Frontal cortex (tissue), 4 donors: ENCODE data around the gene DNAJB8. TPM values are rescaled to one million over a fixed set of nuclear protein-coding genes. Genes with fewer than 3 reads are reported as not detected.

Experiments
- DNase-seq, 2 donors: peaks; one replicate each; pipeline ENCODE4 v3.0.0; 2012; ENCODE audit warnings: low spot score in 2 of 2
- FAIRE-seq: peaks from 2 replicates; lab custom pipeline; 2012; peaks lifted over from hg19 to GRCh38; lab: Jason Lieb, UNC
- total RNA-seq: library from RNA; depleted of rRNA; stranded (reverse); fragments of >200 nt; gene quantifications from one replicate; pipeline ENCODE4 v1.2.3, GENCODE V29; 2014
- donor health status: control.
- donor health status: control.
- donor health status: control.

The DNAJB8 gene
- total RNA-seq, result not detected

DNA sequence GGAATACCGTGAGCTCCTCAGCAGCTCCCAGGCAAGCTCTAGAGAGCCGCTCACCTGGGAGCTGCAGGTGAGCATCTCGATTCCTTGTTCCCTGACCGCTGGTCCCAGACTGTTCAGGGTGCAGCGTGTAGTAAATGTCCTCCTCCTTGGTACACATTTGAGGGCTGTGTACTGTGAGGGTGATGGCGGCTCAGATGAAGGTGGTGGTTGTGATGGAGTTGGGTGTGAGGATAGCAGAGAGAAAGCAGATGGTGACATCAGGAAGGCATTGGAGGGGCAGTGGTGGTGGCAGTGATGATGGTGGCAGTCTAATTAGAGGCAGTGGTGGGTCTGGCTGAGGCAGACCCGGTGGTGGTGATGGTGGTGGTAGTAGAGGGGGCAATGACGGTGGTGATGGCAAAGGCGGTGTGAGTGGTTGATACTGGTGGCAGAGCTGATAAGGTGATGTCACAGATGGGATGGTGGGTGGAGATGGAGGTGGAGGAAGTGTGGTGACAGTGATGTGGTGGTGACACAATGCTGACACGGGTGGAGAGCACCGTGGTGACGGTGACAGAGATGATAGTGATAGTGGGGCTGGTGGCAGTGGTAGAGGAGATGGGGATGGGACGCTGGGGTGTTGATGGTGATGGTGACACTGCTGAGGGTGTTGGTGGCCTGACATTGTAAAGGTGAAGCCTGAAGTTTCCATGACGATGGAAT lies at the start of gene DNAJB8:
Gene DNAJB8 (minus strand): TSS at position 51 of the 702 bp plus-strand sequence. CDS start 3,645 bp downstream, outside the sequence.
- FAIRE-seq (no peak), DNase-seq (no peak)

DNA sequence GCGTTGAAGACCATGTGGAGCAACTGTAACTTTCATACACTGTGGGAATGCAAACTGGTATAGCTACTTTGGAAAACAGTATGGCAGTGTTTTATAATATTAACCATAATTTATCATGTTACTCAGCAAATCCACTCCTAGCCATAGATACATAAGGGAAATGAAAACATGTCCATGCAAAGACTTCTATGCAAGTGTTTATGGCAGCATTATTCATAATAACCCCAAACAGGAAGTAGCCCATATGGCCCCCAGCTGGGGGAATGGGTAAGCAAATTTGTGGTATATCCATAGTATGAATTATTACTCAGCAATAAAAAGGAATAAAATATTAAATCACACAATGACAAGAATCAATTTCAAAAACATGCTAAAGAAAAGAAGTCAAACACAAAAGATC lies 49.3 kb upstream of the DNAJB8 start:
- FAIRE-seq (no peak), DNase-seq (no peak)

DNA sequence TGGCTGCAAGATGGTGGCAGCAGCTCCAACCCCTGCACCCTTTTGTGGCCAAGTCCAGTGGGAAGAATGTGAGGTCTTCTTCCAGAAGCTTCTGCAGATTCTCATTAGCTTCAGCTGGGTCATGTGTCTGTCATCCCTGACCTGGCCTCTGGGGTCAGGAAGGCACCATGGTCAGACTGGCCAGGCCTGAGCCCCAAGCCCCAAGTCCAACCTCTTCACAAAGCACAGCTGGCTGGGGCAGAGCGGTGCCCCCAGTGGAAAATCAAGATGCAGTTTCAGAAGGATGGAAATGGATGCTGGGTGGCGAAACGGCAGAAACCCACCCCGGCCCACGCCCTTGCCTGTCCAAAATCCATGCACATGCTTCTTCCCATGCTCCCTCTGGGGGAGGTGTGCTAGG lies 42.2 kb upstream of the DNAJB8 start:
- DNase-seq (no peak), FAIRE-seq (no peak)

DNA sequence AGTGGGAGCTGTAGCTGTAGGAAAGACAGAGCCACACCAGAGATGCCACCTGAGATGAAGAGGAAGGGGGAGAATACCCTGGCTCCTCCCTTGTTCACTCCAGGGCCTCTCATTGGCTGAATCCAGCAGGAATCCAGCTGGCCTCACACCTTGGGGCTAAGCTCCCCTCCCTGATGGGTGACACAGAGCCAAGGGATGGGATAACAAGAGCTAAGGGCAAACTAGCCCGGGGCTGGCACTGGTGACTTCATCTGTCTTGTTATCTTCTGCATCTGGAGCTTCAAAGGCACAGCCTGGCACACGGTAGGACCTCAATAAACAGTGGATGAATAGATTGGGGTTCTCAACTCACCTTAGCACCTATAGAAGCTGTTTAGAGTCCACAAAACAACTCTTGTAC lies 40.1 kb upstream of the DNAJB8 start:
- FAIRE-seq (no peak), DNase-seq (no peak)

DNA sequence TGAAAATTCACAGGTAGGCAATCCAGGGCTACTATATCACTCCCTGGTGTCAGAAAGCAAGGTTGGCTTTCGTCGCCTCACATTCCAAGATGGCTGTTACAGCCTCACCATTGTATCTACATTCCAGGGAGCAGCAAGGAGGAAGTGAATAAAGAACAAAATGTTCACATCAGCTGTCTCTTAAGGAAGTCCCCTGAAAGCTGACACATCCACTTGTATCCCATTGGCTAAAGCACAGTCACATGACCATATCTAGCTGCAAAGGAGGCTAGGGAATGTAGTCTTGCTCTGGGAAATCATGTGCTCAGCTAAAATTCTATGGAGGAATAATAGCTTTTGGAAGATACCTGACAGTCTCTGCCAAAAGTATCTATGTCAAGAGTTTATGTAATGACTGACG lies 39.1 kb upstream of the DNAJB8 start:
- no peak for DNase-seq
- no peak for FAIRE-seq

DNA sequence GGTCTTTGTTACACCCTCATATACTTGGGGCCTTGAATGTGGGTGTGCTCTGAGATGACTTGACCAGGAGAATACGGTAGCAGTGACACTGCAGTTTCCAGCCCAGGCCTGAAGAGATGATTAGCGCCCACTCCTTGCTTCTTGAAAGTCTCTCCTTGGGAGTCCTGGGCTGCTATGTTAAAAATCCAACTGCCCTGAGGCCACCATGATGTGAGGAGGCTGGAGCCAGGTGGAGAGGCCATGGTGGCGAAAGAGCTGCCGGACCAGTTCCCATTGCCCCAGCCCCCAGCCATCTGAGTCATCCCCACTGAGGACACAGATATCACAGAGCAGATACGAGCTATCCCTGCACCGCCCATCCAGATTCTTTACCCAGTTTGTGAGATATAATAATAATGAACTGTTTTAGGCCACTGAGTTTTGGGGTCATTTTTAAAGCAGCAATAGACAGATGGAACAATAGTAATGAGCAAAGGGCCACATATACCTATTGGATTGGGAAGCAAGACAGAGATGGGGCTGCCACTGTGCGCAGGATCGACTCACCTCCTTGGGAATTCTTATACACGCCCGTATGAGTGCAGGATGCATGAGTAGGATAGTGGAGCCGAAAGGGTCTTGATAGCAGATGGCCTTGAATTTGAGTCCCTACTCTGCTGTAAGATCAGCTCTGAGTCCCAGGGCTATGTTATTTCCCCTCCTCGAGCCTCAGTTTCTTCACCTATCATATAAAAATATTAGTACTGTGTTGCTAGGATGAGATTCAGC lies 38.5 kb upstream of the DNAJB8 start:
- DNase-seq (no peak), FAIRE-seq (no peak)

DNA sequence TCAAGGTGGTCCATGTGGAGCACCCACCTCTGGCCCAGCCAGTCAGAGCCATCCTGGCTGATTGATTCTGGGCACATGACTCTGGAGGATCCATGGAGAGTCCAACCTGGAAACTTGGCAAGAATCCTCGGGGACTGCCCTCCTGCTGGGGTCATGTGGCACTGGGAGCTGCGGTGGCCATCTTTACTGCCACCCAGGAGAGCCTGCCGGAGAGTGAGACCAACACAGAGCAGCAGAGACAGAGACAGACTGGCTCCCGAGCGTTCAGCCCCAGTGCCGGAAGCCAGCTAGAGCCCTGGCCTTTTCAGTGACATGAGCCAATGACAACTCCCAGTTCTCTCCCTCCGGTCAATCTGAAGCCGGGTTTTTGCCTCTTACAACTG lies 37.8 kb upstream of the DNAJB8 start:
- FAIRE-seq (no peak), DNase-seq (no peak)

DNA sequence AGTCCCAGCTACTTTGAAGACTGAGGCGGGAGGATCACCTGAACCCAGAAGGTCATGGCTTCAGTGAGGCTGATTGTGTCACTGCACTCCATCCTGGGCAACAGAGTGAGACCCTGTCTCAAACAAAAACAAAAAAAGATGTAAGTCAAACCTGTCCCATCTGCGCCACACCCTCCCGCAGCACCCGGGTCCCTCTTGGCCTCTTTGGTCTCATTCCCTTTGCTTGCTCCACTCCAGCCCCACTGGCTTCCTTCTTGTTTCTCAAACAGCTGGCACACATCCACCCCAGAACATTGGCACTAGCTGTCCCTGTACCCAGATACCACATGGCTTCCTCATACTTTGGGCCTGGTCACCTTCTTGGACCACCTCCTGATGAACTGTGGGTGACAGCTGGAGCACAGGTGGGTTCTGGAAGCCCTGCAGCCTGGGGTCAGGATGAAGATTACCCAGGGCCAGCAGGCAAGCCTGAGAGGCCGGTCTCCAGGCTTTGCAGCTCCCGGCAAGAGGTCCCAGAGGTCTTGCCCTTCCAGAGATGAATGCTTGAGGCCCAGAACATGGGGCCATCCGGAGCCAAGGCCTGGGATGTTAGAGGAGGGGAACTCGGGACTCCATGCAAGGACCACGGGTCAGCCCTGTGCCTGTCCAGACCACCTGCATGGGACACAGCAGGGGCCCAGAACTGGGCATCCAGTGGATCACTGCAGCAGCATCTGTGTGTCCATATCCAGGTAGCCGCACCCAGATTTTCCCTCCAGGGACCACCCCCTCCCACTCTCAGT lies 37.3 kb upstream of the DNAJB8 start:
- FAIRE-seq (no peak), DNase-seq (no peak)

DNA sequence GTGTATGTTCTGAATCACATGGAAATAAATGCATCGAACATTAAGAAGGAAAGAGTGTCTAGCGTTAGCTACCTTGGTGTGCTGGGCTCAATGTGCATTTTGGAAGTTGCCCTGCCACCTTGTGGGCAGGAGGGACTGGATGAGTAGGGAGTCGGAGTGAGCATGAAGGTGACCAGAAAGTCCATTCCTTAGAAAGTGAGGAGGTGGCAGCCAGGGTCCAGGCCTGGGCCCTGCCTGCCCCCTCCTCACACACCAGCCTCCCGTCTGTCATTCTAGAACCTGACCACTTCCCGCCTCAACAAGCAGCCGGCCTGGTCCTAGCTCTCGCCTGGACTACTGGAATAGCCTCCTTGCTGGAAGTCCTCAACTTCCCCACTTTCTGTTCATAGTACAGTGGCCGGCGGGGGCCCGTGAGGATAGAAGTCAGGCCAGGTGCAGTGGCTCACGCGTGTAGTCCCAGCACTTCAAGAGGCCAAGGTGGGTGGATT lies 36.5 kb upstream of the DNAJB8 start:
- no peak for DNase-seq

DNA sequence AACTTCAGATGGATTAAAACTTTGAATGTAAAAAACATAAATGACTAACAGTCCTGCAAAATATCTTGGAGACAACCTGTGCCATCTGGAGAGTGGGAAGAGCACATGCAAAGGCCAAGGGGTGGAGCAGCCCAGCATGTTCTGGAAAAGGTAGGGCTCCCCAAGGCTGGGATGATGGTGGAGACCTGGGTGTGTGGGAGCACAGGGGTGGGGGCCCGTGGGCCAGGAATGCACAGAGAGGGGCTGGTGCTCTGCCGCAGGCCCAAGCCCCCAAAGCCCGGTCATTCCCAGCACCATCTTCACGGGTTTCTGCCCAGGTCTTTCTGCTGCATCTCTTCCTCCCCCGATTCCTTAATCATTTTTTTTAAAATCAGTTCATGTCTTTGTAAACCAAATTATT lies 36.0 kb upstream of the DNAJB8 start:
- DNase-seq (no peak), FAIRE-seq (no peak)

More for the DNA sequence above, 36.5 kb upstream of the DNAJB8 start:
- FAIRE-seq, result no peak

DNA sequence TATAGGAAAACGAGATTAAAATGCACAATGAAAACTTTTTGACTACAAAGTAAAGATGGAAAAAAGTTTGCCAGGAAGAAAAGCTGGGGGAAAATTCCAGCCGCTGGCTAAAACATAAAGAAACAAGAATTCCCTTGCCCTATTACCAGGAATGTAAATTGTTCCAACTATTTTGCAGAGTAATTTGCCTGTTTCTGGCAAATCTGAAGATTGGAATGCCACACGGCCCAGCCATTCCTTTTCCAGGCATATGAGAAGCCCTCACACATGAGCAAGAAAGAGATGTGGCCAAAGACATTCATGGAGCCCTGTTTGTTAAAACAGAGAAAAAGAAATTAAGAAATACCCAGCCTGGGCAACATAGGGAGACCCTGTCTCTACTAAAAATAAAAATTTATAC lies 34.7 kb upstream of the DNAJB8 start:
- DNase-seq (no peak), FAIRE-seq (no peak)

DNA sequence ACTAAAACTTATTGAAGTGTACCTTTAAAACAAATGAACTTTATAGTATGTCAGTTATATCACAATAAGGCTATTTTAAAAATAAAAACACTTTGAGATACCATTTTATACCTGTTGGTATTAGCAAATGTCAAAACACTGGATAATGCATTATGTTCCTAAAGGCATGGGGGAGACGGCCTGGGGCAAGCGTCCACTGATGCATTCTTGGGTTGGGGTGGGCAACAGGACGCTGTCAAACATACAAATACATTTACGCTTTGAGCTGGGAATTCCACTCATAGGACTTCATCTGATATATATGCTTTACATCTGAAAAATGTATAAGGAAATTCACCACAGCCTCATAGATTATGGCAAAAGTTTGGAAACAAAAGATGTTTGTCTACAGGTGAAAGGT lies 33.9 kb upstream of the DNAJB8 start:
- no peak for FAIRE-seq
- no peak for DNase-seq

DNA sequence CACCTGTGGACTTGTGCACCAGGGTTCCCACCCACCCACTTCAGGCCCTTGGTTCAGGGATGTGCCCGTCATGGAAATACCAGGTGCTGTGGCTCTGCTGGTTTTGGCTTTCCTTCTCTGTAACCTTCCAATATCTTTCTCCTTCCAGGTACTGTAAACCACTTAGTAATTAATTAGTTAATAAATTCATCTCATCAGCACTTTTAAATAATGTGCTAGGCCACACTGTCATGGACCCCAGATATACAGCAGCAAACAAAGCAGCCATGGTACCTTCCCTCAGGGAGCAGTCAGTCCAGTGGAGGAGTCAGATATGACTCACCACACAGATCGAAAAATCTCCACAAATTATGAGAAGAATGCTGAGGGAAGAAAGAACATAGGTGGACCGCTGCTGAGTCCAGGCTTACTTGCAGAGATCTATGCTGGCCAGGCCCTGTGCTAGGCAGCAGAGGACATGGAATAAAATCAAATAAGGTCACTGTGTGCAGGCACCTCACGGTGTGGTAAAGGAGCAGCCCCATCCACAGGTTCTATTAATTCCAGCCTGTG lies 33.1 kb upstream of the DNAJB8 start:
- DNase-seq (no peak), FAIRE-seq (no peak)

DNA sequence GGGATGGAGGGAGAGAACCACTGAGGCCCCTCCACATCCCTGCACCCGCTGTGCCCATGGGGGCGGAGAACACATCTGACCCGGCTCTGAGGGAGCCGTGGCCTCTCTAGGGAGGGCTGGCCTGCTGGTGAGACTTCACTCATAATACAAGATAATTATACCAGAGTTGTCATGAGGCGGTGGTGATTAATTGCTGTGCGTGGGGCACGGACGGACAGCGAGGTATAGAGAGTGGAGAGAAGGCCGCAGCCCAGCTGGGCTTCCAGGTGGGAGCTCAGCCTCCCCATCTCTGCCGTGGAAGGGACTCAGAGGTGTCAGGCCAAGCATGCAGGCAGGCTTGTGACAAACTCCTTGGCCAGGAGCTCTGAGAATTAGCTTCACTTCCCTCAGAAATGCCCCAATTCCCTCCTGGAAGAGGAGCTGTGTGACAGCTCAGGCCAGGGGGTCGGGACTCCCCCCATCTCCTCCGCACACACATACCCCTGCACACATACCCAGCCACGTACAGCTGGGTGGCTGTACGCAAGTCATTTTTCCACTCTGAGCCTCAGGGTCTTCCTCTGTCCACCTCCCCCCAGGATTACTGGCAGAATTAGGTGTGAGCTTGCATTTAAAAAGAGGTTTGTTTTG lies 32.3 kb upstream of the DNAJB8 start:
- no peak for DNase-seq
- no peak for FAIRE-seq

DNA sequence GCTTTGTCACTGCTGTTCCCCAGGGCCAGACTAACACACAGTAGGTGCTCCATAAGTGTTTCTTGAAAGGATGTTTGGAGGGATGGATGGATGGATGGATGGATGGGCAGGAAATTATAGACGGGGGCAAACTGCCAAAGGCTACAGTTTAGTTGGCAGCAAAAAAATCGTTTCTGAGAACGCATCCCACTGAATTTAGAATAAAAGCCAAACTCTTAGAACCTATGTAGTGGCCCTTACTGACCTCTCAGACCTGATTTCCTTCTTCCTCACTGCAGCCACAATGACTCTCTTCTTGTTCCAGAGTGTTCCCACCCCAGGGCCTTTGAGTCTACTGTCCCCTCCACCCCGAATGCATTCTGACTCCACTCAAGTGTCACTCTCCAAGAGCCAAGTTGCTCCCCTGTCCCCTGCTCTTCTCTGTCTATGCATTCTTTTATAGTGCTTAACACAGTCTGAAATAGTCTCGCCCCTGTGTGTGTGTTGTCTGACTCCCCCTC lies 31.5 kb upstream of the DNAJB8 start:
- DNase-seq (no peak), FAIRE-seq (no peak)

DNA sequence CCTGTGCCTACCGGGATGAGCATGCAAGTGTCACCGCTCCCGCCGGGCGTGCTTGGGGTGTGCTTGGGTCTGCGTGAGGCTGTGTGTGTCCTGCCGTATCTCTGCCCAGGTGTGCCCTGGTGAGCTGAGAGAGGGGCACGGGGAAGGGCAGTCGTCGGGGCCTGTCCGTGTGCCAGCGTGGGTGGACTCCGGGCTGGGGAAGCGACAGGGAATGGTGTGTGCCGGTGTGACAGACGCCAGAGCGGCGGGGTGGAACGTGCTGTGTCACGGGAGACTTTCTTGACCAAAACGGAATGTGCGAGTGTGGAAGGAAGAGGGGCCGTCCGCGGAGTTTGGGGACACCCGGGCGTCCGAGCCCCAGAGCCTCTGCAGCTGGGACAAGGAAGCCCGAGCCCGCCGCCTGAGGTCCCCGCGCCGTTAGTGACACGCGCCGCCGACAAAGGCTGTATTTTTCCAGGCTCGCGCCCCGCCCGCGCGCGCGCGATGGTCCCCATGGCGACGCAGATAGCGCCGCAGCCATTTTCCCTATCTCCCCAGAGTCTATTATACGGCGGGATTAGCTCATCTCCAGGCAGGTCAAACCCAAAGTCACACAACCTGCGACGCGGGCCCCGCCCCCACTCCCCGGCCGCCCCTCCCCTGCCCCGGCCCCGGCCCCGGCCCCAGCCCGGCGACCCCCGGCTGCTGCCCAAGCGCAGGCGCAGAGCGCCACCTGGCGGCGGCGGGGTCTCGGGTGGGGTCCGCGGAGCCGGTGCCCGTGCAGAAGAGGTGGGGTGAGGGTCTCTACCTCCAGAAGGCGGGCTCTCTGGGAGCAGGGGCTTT lies 30.8 kb upstream of the DNAJB8 start:
- DNase-seq (peak; percentile 84 to 88), FAIRE-seq (no peak)

DNA sequence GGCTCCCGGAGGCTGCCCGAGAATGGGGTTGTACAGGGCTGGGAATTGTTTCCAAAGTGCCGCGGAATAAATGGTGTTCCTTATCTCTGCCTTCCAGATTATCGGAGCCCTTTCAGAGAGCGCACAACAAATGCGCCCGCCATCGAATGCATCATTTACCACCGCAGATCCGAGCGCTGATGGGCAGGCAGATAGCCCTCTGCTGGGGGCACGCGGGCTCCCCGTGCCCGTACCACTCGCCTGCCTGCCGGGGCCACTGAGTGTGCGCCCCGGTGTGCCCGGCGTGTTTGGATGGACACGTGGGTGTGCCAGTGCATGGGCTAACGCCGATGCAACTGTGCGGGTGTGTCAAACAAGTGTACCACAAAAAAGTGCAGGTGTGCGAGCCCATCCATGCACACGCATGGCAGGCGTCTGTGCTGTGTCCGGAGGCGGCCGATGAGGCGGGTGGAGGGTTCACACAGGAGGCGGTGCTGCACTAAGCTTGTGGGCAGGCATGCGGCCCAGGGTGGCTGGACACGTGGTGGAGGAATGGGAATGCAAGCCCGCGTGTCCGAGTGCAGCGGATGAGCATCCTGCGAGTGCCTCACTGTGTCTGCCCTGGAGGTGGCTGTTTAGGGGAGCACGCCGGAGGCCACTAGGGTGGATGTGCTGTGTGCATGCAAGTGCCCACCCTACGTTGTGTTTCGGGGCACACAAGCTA lies 30.1 kb upstream of the DNAJB8 start:
- FAIRE-seq (no peak), DNase-seq (no peak)

DNA sequence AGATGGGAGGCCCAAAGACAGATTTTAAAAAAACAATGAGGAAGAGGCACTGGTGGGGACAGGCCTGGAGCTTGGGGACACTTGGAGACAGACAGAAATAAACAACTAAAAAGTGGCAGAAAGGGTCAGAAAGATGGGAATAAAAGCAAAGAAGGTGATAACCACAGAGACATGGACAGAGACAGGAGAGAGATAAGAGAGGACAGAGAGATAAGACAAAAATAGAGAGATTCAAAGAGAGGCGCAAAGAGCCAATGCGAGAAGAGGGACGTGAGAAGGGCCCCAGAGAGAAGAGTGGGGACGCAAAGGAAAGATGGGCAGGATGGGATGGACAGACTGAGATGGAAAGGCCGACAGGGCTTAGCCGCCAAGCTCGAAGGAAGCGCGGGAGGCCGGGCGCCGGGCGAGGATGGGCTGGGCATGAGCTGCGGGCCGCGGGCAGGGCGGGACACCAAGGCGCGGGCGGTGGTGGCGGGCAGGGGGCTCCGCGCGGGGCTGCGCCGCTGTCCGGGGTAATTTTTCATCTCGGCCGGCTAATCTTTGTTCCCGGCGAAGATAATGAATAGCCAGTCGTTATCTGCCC lies 29.4 kb upstream of the DNAJB8 start:
- FAIRE-seq, result no peak
- DNase-seq, result no peak
